Measurements from ENCODE around the gene AMDHD2.
A peak's percentile ranks its signal among the peaks of the same experiment; 100 is the strongest.

AMDHD2 gene

DNA sequence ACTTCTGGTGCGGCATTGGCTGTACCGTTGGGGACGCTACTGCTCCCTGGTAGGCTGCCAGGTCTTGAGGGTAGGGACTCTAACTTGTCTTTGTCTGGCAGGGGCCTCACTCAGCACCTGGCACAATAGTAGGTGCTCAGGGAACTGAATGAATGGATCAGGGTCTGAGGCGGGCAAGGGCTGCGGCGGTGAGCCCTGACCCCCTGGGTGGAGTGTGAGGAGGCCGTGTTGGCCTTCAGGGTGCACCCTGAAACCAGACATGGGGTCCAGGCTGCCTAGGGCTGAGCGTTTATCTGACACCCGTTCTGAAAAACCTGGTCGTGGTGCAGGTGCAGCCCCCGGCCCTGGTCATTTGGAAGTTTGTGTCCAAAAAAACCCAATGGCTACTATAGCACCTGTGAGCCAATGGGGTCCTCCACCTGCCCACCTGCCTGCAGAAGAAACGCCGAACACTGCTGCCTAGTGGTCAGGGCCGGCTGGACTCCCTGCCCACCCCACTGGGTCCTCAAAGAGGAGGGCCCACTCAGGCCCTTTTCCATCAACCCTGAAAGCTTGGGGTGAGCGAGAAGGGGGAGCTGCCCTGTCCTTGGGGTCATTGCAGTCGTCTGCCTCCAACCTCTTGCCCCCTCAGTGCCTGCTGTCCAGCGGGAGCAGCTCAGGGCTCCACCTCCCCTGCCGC, 11.3 kb upstream of the AMDHD2 start:
- Histone ChIP-seq H3K4me3 (ENCODE audit: insufficient read length, low read depth) (no peak overlapping the region), H3K9me3 (ENCODE audit: insufficient read depth, low read length) (no peaks in the 10 kb centered on the region), H3K4me1 (ENCODE audit: insufficient read depth, insufficient read length) (peaks cover 27% of the 10 kb centered on the region), H3K27me3 (ENCODE audit: insufficient read depth, insufficient read length) (no peaks in the 10 kb centered on the region), H3K36me3 (ENCODE audit: insufficient read depth, insufficient read length, low read length) (no peaks in the 10 kb centered on the region), H3K9ac (ENCODE audit: insufficient read length, low read depth) (no peak overlapping the region)
- TF ChIP-seq YY1 (IDR thresholded peaks at IDR 0.05; ENCODE audit: insufficient read depth, insufficient read length) (no peak), SUZ12 (IDR thresholded peaks at IDR 0.05; ENCODE audit: extremely low read depth, insufficient read depth, insufficient read length) (no peak), ZNF274 (IDR thresholded peaks at IDR 0.05; ENCODE audit: low read depth, low read length) (no peak)
- DNase-seq (ENCODE audit: low read depth, low spot score): no peak

DNA sequence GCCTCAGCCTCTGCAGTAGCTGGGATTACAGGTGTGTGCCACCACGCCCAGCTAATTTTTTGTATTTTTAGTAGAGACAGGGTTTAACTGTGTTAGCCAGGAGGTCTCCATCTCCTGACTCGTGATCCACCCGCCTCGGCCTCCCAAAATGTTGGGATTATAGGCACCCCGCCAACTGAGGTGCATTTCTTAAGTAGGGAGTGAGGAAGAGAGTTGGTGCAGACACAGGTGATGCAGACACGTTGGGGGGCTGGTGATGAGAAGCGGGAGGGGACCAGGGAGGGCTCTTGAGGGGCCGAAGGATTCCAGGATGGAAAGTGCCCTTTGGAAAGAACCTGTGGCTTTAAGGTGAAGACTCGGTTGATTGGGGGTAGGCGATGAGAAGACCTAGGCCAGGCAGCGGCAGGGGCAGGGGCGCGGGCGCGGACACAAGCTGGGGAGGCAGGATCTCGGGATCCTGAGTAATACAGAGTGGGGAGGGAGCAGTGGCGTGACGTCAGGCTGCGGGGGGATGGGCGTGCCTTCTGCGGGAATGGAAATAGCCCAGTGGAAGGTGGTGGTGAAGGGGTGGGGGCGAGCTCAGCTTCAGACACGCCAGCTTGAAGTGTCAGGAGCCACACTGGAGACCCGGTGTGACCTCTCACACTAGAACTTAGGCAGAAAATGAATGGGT, 8.9 kb upstream of the AMDHD2 start:
- Histone ChIP-seq H3K36me3 (ENCODE audit: insufficient read depth, insufficient read length, low read length) (peaks cover 8% of the 10 kb centered on the region), H3K9ac (ENCODE audit: insufficient read length, low read depth) (peak overlapping the region; percentile 16), H3K9me3 (ENCODE audit: insufficient read depth, low read length) (no peaks in the 10 kb centered on the region), H3K27me3 (ENCODE audit: insufficient read depth, insufficient read length) (no peaks in the 10 kb centered on the region), H3K4me3 (ENCODE audit: insufficient read length, low read depth) (peak overlapping the region; percentile 2), H3K4me1 (ENCODE audit: insufficient read depth, insufficient read length) (peaks cover 31% of the 10 kb centered on the region)
- TF ChIP-seq SUZ12 (IDR thresholded peaks at IDR 0.05; ENCODE audit: extremely low read depth, insufficient read depth, insufficient read length): no peak
- TF ChIP-seq YY1 (IDR thresholded peaks at IDR 0.05; ENCODE audit: insufficient read depth, insufficient read length): no peak
- no peak for TF ChIP-seq ZNF274 (IDR thresholded peaks at IDR 0.05; ENCODE audit: low read depth, low read length)
- DNase-seq (ENCODE audit: low read depth, low spot score): no peak

- no peak overlapping the region for H3K4me3 ChIP-seq (ENCODE audit: insufficient read length, low read depth)
- H3K27me3 ChIP-seq (ENCODE audit: insufficient read depth, insufficient read length): no peaks in the 10 kb centered on the region
- TF ChIP-seq YY1 (IDR thresholded peaks at IDR 0.05; ENCODE audit: insufficient read depth, insufficient read length) (no peak), SUZ12 (IDR thresholded peaks at IDR 0.05; ENCODE audit: extremely low read depth, insufficient read depth, insufficient read length) (no peak), ZNF274 (IDR thresholded peaks at IDR 0.05; ENCODE audit: low read depth, low read length) (no peak)
- peaks cover 17% of the 10 kb centered on the region for H3K36me3 ChIP-seq (ENCODE audit: insufficient read depth, insufficient read length, low read length)
- DNase-seq (ENCODE audit: low read depth, low spot score): no peak
- H3K9me3 ChIP-seq (ENCODE audit: insufficient read depth, low read length): no peaks in the 10 kb centered on the region
- H3K4me1 ChIP-seq (ENCODE audit: insufficient read depth, insufficient read length): peaks cover 31% of the 10 kb centered on the region
- peak overlapping the region; percentile 90 for H3K9ac ChIP-seq (ENCODE audit: insufficient read length, low read depth)
Observed at GRCh38 chr16:2511996-2512734, 8.0 kb upstream of the AMDHD2 start.

GRCh38 chr16:2512735-2513404, 7.3 kb upstream of the AMDHD2 start:
- H3K9ac ChIP-seq (ENCODE audit: insufficient read length, low read depth): peak overlapping the region; percentile 90
- no peak for DNase-seq (ENCODE audit: low read depth, low spot score)
- H3K4me3 ChIP-seq (ENCODE audit: insufficient read length, low read depth): peak overlapping the region; percentile 91
- H3K4me1 ChIP-seq (ENCODE audit: insufficient read depth, insufficient read length): peaks cover 31% of the 10 kb centered on the region
- H3K36me3 ChIP-seq (ENCODE audit: insufficient read depth, insufficient read length, low read length): peaks cover 19% of the 10 kb centered on the region
- H3K27me3 ChIP-seq (ENCODE audit: insufficient read depth, insufficient read length): no peaks in the 10 kb centered on the region
- H3K9me3 ChIP-seq (ENCODE audit: insufficient read depth, low read length): no peaks in the 10 kb centered on the region
- TF ChIP-seq YY1 (IDR thresholded peaks at IDR 0.05; ENCODE audit: insufficient read depth, insufficient read length) (no peak), SUZ12 (IDR thresholded peaks at IDR 0.05; ENCODE audit: extremely low read depth, insufficient read depth, insufficient read length) (no peak), ZNF274 (IDR thresholded peaks at IDR 0.05; ENCODE audit: low read depth, low read length) (no peak)

GRCh38 chr16:2513405-2514332, 6.5 kb upstream of the AMDHD2 start, which contains the start of gene ATP6V0C:
Gene ATP6V0C (plus strand): TSS chr16:2513952. CDS start chr16:2514104, 152 bp downstream.
- peak within 1 kb of the TSS; percentile 96 for H3K9ac ChIP-seq (ENCODE audit: insufficient read length, low read depth)
- DNase-seq (ENCODE audit: low read depth, low spot score): peak; percentile 84
- H3K9me3 ChIP-seq (ENCODE audit: insufficient read depth, low read length): no peaks in the 10 kb centered on the region
- H3K4me1 ChIP-seq (ENCODE audit: insufficient read depth, insufficient read length): peaks cover 31% of the 10 kb centered on the region
- no peaks in the 10 kb centered on the region for H3K27me3 ChIP-seq (ENCODE audit: insufficient read depth, insufficient read length)
- H3K4me3 ChIP-seq (ENCODE audit: insufficient read length, low read depth): peak within 1 kb of the TSS; percentile 91
- H3K36me3 ChIP-seq (ENCODE audit: insufficient read depth, insufficient read length, low read length): peaks cover 26% of the 10 kb centered on the region
- TF ChIP-seq YY1 (IDR thresholded peaks at IDR 0.05; ENCODE audit: insufficient read depth, insufficient read length) (peak; percentile 83), ZNF274 (IDR thresholded peaks at IDR 0.05; ENCODE audit: low read depth, low read length) (no peak)
